AG04450 (cell line): Measurements from ENCODE around the gene AP5Z1. TPM values are rescaled to one million over a fixed set of nuclear protein-coding genes. Genes with fewer than 3 reads are reported as not detected.

Experiments used
- CTCF ChIA-PET: fragments of 300-600, 350-600 bp; formaldehyde crosslinking; extraction: SDS; loops from one replicate; lab custom pipeline; 2022; ENCODE audit warnings: antibody characterized with exemption, inconsistent platforms; lab: Charles Lee
- POLR2A ChIA-PET: fragments of 350-600 bp; formaldehyde crosslinking; extraction: SDS; loops from one replicate; lab custom pipeline; 2021; ENCODE audit warnings: antibody characterized with exemption, inconsistent platforms; lab: Yijun Ruan, JAX
- DNase-seq: peaks from one replicate; pipeline ENCODE4 v3.0.0-alpha.2; 2011; ENCODE audit warnings: low read depth, low spot score
- H3K27ac ChIP-seq: one replicate; pipeline ENCODE4 v1.5.1; 2012; ENCODE audit warnings: low read depth, low read length, control low read depth
- H3K27me3 ChIP-seq: one replicate; pipeline ENCODE4 v1.6.0; 2012; ENCODE audit warnings: low read length; ENCODE audit not compliant: control insufficient read depth, insufficient read depth
- H3K4me3 ChIP-seq: 2 replicates; pipeline ENCODE4 v1.5.1; 2011; ENCODE audit warnings: mild to moderate bottlenecking, low read depth, low read length, control low read depth
- H3K9me3 ChIP-seq: 2 replicates; pipeline ENCODE4 v1.5.1; 2012; ENCODE audit warnings: low read length; ENCODE audit not compliant: control insufficient read depth, insufficient read depth
- polyA plus RNA-seq: library from polyadenylated mRNA; depleted of rRNA; stranded (reverse); fragments of >200 nt; gene quantifications from 2 replicates; pipeline ENCODE4 v1.2.3, GENCODE V29; 2011
- TF ChIP-seq, protein P1 (sequence below): IDR thresholded peaks from 2 replicates; pipeline ENCODE4 v1.5.1; 2011; ENCODE audit warnings: low read depth, low read length, control low read depth, inconsistent platforms

AP5Z1 gene
- polyA plus RNA-seq, 1 experiment, result 12.6 TPM

DNA sequence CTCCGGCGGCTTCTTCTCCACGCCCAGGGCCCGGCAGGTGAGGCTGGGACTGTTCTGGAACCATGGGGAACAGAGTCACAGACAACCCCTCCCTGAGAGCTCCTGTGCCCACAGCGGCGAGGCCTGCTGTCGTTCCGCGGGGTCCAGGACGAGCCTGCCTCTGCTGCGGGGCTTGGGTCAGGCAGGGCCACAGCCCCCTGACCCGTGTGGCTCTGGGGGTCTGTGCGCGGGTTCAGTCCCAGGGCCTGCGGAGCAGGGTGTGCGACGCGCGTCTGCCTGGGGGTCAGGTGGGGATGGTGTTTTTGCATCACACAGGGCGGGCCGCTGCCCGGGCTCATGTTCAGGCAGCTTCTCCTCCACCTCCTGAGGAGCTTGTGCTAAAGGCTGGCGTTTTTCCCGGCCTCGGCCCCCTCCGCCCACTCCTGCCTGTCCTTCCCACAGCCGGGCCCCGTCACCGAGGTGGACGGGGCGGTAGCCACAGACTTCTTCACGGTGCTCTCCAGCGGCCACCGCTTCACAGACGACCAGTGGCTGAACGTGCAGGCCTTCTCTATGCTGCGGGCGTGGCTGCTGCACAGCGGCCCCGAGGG, 8.4 kb downstream of the AP5Z1 start:
- TF ChIP-seq, protein P1, sequence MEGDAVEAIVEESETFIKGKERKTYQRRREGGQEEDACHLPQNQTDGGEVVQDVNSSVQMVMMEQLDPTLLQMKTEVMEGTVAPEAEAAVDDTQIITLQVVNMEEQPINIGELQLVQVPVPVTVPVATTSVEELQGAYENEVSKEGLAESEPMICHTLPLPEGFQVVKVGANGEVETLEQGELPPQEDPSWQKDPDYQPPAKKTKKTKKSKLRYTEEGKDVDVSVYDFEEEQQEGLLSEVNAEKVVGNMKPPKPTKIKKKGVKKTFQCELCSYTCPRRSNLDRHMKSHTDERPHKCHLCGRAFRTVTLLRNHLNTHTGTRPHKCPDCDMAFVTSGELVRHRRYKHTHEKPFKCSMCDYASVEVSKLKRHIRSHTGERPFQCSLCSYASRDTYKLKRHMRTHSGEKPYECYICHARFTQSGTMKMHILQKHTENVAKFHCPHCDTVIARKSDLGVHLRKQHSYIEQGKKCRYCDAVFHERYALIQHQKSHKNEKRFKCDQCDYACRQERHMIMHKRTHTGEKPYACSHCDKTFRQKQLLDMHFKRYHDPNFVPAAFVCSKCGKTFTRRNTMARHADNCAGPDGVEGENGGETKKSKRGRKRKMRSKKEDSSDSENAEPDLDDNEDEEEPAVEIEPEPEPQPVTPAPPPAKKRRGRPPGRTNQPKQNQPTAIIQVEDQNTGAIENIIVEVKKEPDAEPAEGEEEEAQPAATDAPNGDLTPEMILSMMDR, result no peak
- CTCF ChIA-PET, result interaction anchor here (1.2 kb wide), 1 partner anchor 14 kb away, joined by 4 read pairs; no protein-coding TSS in a partner anchor
- no peak overlapping the region for H3K27ac ChIP-seq
- no peaks in the 10 kb centered on the region; the same call in 1 of the 2 replicates for H3K9me3 ChIP-seq
- no peak overlapping the region for H3K4me3 ChIP-seq
- POLR2A ChIA-PET, result interaction anchor here (1.0 kb wide), 1 partner anchor 8 kb away, joined by 6 read pairs; the partner anchor contains the start of gene AP5Z1
- no peaks in the 10 kb centered on the region for H3K27me3 ChIP-seq
- DNase-seq, result no peak

DNA sequence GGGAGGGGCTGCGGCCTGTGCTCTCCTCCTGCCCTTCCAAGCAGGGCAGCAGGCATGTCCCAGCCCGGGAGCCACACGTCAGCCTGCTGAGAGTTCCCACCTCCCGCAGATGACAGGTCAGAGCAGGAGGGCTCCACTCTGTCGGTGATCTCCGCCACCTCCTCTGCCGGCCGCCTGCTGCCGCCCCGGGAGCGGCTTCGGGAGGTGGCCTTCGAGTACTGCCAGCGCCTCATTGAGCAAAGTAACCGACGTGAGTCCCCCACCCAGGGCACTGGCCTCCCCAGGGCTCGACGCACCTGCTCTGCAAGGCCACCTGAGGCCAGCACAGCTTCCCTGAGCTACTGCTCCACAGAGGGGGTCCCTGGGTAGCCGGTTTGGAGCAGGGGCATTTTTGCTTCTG, 9.4 kb downstream of the AP5Z1 start:
- Histone ChIP-seq H3K27me3 (no peaks in the 10 kb centered on the region), H3K27ac (no peak overlapping the region), H3K4me3 (no peak overlapping the region), H3K9me3 (no peaks in the 10 kb centered on the region; the same call in 1 of the 2 replicates)
- TF ChIP-seq, protein P1, result no peak
- DNase-seq, result no peak
- ChIA-PET POLR2A (interaction anchor here (1.0 kb wide), 1 partner anchor 9 kb away, joined by 6 read pairs; the partner anchor contains the start of gene AP5Z1), CTCF (interaction anchor here (1.2 kb wide), 1 partner anchor 13 kb away, joined by 4 read pairs; no protein-coding TSS in a partner anchor)

DNA sequence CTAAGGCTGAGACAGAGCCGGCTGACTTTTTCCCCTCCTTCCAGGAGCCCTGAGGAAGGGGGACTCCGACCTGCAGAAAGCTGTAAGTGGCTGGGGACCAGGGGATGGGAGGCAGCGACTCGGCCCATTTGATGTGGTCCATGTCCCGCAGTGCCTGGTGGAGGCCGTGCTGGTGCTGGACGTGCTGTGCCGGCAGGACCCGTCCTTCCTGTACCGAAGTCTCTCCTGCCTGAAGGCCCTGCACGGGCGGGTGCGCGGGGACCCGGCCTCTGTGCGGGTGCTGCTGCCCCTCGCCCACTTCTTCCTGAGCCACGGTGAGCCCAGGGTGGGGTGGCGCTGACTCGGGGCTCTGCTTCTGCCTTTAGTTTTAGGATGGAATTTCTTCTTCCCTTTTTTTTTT, 9.9 kb downstream of the AP5Z1 start:
- no peak for DNase-seq
- Histone ChIP-seq H3K27ac (no peak overlapping the region), H3K4me3 (no peak overlapping the region), H3K9me3 (no peaks in the 10 kb centered on the region; the same call in 1 of the 2 replicates), H3K27me3 (no peaks in the 10 kb centered on the region)
- CTCF ChIA-PET, result no interaction called here
- TF ChIP-seq, protein P1, result no peak
- POLR2A ChIA-PET, result no interaction called here

- POLR2A ChIA-PET, result no interaction called here
- H3K9me3 ChIP-seq, result peaks cover under 1% of the 10 kb centered on the region; the same call in 1 of the 2 replicates
- DNase-seq, result no peak
- no peak overlapping the region for H3K27ac ChIP-seq
- no peak overlapping the region for H3K4me3 ChIP-seq
- H3K27me3 ChIP-seq, result no peaks in the 10 kb centered on the region
- TF ChIP-seq, protein P1, result no peak
- CTCF ChIA-PET, result interaction anchor here (0.6 kb wide), 1 partner anchor 12 kb away, joined by 4 read pairs; no protein-coding TSS in a partner anchor
Observed at GRCh38 chr7:4786015-4786414, 10.6 kb downstream of the AP5Z1 start.

DNA sequence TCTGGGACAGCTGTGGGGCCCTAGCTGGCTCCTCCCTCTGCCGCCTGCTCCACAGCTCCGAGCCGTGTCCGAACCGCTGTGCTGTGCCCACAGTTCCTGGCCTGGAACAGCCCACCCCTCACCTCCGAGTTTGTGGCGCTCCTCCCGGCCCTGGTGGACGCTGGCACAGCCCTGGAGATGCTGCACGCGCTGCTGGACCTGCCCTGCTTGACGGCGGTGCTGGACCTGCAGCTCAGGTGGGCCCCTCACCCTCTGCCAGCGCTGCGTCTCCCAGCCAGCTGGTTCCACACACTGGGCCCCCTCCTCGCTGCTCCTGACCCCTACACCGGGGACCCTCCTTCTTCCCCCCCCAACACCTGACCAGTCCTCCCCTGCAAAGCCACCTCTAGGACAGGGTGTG, 12.1 kb downstream of the AP5Z1 start:
- ChIA-PET CTCF (interaction anchor here (0.5 kb wide), 1 partner anchor 37 kb away, joined by 4 read pairs; no protein-coding TSS in a partner anchor), POLR2A (no interaction called here)
- H3K4me3 ChIP-seq, result no peak overlapping the region
- no peak for DNase-seq
- H3K27ac ChIP-seq, result no peak overlapping the region
- H3K27me3 ChIP-seq, result no peaks in the 10 kb centered on the region
- TF ChIP-seq, protein P1, result no peak
- peaks cover 13% of the 10 kb centered on the region; the same call in 1 of the 2 replicates for H3K9me3 ChIP-seq
